GM21825 (cell line): ENCODE measurements around the gene SH2D7.

Experiments used
- ATAC-seq: cut with Tn5 transposase; IDR thresholded peaks from one replicate; pipeline ENCODE4 v1.9.1; 2021; ENCODE audit warnings: mild to moderate bottlenecking, moderate library complexity; ENCODE audit not compliant: unreplicated experiment

SH2D7 gene

DNA sequence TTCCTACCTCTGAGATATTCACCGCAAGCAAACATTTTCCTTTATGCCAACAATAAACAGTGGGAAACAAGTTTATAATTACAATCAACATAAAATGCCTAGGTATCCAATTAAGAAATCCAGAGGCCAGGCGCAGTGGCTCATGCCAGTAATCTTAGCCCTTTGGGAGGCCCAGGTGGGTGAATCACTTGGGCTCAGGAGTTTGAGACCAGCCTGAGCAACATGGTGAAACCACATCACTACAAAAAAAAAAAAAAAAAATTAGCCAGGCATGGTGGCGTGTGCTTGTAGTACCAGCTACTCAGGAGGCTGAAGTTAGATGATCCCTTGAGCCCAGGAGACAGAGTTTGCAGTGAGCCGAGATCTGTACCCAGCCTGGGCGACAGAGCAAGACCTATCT is 32.1 kb upstream of the SH2D7 start:
- no peak for ATAC-seq

DNA sequence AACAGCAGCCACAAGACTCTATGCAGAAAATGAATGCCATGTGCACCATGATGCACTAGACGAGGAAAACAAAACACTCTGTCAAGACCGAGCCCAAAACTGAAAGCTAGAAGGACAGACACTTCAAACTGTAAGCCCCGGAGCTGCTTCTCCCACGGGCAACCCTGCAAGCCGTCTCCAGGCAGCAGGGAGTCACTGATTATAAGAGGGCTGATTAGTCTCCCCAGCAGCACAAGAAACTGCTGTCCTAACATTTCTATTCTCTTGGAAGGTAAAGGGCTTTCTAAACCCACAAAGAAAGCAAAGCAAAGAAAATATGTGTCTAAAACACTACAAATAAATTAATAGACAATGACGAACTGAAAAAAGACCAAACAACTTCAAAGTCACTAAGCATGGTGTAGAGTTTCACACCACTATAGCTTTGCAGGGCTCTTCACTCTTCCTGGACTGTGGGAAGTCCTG is 30.4 kb upstream of the SH2D7 start:
- no peak for ATAC-seq

DNA sequence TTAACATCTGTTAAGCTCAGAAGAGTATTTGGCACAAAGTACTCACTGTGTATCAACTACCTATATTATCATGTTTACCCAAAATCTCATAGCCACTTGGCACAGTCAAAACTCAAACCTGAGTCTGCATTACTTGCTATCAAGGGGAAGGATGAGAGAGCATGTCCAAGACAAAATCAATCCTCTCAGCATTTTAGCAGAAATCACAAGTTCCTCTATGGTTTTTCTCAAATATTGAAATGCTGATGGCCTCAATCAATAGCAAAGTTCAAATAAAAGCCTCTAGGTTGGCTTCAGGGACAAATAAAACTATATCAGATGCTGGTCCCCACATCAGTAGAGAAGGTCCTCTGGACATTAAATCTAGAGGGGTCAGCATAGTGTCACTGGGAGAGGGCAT is 29.1 kb upstream of the SH2D7 start:
- no peak for ATAC-seq

DNA sequence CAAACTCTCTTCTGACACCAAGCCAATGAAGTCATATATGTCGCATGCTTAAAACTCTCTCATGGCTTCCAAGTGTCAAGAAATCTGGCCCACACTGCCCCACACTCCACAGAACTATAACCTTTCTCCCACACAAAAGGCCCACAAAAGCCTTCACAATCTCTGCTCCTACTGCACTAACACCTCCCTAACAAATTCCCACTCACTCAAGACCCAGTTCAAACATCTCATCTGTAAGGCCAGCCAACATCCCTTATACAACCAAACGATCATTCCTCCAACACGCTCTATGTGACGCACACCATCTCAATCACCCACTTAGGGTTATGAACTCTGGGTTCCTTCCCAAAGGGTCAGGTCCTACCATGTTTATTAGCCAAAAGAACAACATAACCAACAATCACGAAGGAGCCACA is 28.4 kb upstream of the SH2D7 start:
- no peak for ATAC-seq

DNA sequence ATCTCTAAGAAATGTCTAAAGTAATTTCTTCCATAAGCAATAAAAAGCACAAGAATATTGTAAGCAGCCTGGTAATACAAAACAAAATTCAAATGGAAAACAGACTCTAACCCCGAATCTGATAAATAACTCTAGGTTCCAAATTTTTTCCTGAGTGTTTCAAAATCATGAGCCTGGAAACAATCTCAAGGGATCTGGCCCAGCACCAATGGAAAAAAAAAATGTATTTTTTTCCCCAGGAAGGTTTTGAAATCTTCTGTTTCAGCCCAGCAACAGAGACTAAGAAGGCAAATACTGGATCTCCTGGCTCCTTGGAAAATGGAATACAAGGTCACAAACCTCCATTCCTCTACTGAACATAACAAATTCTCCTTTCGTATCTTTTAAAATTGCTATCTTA is 27.8 kb upstream of the SH2D7 start:
- no peak for ATAC-seq

DNA sequence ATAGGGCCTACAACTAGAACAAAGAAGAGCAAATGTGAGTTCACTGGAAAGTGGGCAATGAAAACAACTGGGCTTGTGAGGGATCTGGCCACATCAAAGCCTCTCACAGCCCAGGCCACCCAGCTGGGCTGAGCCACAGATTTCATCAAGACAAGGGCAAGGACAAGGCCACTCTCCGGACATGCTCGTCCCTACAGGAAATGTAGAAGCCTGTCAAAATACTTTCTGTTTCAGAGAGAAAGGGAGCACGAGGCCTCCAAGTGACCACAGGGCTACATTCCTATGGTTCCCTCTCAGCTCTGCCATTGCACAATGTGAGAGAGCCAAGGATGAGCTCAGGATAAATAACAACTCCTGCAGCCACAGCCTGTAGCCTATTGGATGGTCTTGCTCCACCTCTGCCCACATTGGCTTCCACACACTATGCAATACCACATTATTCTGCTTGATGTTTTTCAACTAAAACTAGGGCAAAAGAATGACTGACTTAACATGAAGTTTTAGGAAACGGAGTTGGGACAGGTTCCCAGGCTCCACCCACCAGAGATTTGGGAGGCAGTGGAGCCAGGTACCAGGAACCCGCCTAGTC is 27.0 kb upstream of the SH2D7 start:
- ATAC-seq, result no peak

DNA sequence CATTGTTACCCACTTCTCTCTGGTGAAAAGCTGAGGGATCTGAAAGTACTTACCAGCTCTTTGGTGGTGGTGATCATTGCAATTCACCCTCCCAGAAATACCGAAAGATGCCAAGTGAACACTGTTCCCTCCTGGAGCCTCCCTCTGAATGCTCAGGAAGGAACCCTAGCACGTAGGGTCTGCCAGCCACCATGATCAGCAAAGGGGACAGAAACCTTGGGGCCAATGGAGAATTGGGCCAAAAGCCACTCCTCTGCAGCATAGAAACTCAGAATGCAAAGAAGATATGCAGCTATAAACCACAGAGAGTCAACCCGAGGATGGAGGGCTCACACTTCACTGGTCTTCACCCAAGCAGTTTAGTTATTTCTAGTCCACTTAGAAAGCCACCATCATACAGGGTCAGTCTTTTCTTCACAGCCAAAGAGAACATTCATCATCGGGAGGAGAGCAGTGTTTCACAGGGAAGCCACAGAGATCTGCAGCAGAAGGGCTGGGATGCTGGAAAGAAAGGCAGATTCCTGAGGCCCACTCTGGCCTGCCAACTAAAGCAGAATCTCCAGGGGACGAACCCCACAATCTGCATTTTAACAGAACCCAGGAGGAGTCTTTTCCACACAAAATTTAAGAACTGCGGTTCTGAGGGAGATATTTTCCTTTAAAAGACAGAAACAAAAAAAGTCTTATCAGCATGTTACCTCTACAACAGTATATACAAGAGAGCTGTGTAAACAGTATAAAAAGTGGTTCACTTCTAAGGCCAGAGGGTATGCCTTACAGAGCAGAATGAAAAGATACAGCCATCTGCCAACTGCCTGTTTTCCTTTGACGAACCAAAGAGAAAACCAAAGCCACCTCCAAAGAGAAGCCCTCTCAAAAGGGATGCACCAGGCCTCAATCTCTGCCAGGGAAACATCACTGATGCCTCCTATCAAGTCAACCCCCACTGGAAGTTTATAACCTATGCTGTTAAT is 26.1 kb upstream of the SH2D7 start:
- peak; percentile 47 for ATAC-seq

DNA sequence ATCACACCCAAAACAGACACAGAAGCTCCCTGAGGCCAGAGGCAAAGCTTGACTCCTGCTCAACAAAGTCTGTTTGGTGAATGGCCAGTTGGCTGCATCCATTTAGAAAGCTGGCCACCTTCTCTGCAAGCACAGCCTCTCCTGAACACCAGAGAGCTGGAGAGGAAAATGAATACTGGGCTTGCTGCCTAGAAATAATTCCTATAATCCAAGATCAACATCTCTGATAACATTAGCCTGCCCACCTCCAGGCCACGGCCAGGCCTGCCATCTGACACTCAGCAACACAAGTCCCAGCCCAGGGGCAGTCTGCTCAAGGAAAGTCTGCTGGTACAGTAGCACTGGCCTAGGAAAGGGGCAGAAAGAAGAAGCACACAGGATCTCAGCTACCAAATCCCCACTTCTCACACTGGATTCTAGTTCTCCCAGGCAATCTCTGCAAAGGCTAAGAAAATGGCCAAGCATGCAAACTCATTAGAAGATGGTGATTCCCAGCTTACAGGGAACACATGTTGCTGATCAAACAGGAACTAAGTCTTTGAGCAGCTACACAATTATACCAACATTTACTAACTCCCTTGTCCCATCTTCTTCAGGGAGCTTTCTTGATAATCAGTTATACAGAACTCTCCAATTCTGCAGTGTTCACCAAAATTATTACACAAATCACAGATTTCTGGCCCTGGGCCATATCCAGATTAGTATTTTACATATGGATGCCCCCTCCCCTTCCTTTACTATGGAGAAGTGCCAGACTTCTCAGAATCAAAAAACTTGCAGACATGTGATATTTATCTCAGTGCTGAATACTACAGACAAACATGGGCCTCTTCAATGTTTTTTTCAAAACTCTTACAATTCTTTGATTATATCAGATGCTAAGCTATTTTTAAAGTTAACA is 24.8 kb upstream of the SH2D7 start:
- no peak for ATAC-seq

DNA sequence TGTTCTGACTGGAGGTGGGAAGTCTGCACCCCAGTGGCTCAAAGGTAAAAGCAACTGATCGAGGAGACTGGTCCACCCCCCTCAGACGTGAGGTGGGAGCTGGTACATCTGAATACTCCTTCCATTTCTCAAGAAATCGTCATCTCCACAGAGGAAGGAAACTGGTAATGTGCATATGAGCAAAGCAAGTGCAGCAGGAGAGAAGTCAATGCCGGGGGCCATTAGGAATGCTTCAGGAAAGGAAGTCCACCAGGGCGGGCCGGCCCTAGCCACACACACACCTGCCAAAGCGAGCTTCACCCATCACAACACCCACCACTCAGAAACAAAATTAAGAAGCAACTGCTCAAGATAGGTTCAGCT is 23.3 kb upstream of the SH2D7 start:
- ATAC-seq, result peak; percentile 13

DNA sequence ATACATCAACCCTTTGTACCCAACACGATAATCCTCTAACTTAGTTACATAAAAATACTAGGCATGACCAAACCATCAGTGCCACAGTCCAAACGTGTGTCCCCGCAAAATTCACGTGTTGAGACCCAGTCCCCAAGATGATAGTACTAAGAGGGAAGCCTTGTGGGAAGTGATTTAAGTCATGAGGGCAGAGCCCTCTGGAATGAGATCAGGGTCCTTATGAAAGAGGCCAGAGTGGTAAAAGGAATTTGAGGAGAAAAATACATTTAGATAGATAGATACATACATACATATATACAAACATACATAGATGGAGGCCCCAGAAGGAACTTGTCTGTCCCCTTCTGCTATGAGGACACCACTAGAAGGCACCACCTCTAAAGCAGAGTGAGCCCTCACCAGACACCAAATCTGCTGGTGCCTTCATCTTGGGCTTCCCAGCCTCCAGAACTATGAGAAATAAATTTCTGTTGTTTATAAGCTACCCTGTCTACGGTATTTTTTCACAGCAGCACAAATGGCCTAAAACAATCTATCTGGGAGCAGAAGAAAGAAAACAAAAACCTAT is 22.8 kb upstream of the SH2D7 start:
- ATAC-seq, result no peak

DNA sequence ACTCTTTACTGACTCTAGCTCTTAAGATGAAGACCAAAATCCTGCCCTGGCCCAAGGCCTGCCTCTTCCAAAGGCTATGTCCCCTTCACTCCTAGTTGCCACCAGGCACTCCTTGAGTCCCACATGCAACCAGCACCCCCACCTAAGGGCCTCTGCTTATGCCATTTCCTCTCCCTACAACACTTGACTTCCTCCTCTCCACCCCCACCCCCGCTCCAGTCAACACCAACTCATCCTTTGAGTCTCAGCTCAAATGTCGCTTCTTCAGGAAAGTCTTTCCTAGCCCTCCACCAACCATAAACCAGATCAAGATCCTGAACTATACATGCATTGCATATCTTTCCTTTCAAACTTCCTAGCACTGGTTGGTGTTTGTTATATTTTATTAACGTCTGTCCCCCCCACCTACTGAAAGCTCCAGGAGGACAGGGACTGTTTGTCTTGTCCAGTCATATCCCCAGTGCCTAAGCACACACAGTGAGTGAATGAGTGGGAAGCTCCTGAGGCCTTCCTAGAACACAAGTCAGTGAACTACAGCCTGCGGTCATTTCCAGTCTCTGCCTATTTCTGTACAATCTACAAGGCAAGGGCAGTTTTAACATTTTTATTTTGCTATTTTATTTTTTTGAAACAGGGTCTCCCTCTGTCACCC is 22.2 kb upstream of the SH2D7 start:
- ATAC-seq, result no peak

DNA sequence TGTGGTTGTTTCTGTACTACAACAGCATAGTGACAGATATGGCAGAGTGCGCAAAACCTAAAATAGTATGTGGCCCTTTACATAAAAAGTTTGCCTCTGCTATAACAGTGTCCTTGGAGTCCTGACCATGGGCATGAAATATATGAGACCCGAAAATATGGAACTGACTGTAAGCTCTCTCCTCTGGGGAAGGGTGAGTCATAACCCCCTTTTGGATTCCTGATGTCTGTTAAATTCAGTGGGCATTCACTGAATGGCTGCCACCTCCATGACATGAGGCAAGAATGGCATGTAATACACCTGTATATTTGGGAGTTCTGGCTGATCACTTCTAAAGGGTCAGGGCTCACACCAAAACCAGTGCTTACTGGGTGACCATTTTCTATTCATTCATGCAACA is 21.0 kb upstream of the SH2D7 start:
- no peak for ATAC-seq

DNA sequence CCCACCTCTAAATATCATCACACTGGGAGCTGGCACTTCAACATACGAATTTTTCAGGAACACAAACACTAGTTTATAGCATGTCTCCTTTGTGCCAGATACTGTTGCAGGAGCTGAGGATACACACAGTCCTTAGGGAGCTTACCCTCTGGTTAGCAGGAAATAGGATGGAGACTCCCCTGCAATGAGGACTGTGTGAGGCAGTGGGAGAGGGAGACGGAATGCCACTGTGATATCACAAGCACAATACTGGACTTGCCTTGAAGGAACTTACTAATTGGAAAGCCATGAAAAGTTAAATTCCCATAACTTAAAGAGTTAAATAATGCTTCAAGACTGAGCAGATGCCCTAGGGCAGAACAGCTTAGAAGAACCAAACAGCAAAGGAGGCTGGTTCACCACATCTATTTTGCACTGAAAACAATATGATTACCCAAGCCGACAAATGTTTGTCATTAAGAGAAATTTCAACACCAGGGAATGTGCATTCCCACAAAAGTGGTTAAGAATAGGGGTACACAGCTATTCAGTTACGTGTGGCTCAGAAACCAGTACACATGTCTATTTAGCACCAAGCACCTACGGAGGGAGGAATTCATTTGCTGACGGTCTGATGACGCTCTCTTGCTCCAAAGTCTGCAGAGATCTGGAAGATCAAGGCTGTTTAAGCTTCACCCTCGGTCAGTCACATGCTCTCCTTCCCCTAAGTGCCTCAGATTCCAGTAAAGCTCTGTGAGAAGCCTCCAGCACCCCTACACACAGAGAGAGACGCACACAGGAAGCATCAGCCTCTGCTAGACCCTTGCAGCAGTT is 20.1 kb upstream of the SH2D7 start:
- no peak for ATAC-seq

DNA sequence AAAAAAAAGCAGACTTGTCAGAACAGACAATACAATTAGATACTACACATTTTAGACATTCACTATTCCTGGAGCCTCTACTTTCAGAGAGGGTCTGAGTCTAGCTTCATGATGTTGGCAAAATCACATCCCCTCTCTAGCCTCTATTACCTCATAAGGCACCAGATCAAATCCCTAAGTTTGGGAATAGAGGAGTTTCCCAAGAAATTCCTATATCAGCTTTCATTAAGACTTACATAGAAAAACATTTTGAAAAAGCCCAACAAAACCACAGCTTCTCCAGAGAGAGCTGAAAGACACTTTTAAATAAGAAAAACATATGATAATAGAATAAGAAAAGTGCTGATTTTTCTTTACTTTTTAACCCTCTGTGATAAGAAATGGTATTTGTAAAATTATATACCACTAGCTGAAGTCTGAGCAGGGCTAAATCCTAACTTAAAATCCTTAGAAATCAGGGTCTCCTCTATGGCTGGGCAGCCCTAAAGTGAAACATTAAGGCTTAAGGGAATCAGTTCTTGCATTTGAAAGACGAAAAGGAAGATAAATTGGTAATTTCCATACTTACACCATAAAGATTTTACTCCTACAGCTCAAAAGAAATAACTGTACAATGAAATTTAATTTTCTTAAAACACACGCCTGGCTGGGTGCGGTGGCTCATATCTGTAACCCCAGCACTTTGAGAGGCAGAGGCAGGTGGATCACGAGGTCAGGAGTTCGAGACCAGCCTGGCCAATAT is 19.1 kb upstream of the SH2D7 start:
- no peak for ATAC-seq

DNA sequence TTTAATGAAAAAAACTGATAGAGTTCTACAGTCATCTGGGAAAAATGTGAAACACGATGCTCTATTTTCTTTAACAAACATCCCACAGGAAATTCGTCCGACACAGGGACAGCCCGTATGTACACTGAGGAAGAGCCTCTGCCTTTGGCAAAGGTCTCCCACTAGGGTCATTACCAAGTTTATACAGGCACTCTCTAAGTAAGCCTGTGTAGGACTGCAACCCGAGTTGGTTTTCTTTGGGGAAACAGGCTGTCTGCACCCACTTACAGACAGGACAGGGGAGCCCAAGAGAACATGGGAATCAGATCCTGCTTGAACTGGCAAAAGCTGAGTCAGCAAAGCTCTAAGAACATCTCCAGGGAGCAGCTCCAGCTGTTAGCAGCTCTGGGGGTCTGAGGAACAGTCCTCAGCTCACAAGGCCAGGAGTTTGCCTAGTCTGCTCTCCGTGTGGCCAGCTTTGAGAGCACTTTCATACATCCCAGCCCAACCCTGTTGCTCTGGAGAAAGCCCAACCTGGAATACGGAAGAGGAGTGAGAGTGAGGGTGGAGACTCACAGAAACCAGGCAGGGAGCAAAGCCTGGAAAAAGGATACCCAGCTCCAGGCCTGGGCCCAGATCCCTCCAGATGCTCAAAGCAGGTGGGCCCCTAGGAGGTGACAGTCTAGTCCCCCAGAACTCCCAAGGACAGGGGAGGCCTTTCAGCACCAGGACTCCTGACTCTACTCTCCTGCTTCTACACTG is 16.7 kb upstream of the SH2D7 start:
- no peak for ATAC-seq

DNA sequence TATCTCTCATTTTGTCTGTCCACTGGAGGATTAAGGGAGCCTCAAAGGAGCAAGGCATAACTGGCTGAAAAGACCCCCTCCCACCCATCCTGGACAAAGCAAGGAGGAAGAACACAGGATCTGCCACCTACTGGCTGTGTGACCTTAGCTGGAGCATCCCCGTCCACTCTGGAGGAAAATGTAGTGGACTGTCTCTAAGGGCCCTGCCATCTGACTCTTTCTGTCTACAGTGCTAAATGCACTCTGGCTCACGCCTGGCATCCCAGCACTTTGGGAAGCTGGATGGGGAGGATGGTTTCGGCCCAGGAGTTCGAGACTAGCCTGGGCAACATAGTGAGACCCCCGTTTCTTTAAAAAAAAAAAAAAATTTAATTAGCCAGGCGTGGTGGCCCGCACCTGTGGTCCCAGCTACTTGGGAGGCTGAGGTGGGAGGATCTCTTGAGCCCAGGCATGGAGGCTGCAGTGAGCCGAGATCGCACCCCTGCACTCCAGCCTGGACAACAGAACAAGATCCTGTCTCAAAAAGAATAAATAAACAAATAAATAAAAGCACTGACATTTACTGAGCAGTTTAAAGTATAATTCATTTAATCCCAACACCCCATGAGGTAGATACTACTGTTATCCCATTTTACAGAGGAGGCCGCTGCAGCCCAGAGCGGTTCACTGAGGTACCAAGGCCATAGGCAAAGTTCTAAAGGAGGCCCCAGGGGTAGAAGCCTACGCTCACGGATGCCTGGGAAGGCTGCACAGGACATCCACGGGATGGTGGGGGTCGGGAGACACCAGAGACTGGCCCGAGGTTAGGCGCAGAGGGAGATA is 15.9 kb upstream of the SH2D7 start:
- ATAC-seq, result no peak

DNA sequence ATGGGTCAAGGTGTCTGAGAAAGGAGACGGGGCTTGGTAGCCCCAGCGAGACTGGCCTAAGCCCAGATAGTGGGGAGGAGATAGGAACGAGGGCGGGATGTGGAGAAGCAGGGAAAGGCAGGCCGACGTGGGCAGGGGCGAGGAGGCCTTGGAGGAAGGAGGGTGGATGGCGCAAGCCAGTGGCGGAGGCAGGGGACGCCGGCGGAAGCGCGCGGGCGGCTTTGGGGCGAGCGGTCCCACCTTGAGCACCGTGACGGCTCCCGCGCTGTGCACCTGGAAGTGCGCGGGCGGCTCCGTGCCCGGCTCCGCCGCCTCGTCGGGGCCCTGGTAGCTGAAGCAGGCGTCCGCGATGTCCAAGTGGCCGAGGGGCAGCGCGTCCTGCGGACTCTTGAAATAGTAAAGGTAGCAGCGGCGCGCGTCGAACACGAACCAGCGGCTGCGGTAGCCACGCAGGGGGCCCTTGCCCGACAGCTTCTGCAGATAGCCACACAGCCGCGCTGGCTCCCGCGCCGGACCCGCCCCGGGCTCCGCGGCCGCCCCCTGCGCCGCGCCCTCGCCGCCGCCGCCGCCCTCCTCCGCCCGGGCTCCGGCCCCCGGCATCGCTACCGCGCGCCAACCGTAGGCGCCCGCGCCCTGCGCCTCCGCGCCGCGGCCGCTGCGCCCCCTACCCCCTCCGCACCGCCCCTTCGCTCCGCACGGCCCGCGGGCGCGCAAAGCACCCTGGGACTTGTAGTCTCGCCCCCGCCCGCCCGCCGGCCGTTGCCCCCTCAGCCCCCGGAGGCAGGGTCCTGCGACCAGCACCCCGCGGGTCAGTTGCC is 15.1 kb upstream of the SH2D7 start, which contains the start of gene TBC1D2B:
TBC1D2B (minus strand) TSS at position 659 of the 818 bp plus-strand sequence; CDS start at position 600, 59 bp downstream.
- ATAC-seq, result peak; percentile 55
